Vagina (tissue), 2 donors: ENCODE data around the gene VCPKMT.

Experiments
- CTCF ChIP-seq, 3 experiments: fragments of 450-650 bp in 2 of 3; fragments of 200-600 bp in 1 of 3; sonication (generic) in 1 of 3; IDR thresholded peaks; one replicate each; pipeline ENCODE4 v1.5.1; 2017 to 2019; ENCODE audit warnings: antibody characterized with exemption in 3 of 3, mild to moderate bottlenecking in 2 of 3, moderate library complexity in 2 of 3
- POLR2A ChIP-seq, 2 donors: fragments of 450-650 bp; IDR thresholded peaks; one replicate each; pipeline ENCODE4 v1.6.1; 2017; ENCODE audit warnings: antibody characterized with exemption in 2 of 2, mild to moderate bottlenecking in 2 of 2, moderate library complexity in 2 of 2
- POLR2AphosphoS5 ChIP-seq, 2 donors: sonication (generic); formaldehyde crosslinking; IDR thresholded peaks; one replicate each; pipeline ENCODE4 v1.9.0; 2017; ENCODE audit warnings: antibody characterized with exemption in 2 of 2, mild to moderate bottlenecking in 2 of 2, low read depth in 1 of 2; ENCODE audit not compliant: insufficient read depth in 1 of 2

- no peak for TF ChIP-seq POLR2A (IDR thresholded peaks at IDR 0.05)
- TF ChIP-seq CTCF (IDR thresholded peaks at IDR 0.05), result no peak
- no peak for TF ChIP-seq POLR2AphosphoS5 (IDR thresholded peaks at IDR 0.05; ENCODE audit: insufficient read depth in 1 of 2, low read depth in 1 of 2)
Measured at GRCh38 chr14:50091240-50091913, 25.0 kb downstream of the VCPKMT start.
